ENCODE data around the gene ZNF135.

ZNF135 gene

GRCh38 chr19:58042495-58043340 is 16.4 kb upstream of the ZNF135 start:
- TF ChIP-seq GABPA (IDR thresholded peaks at IDR 0.05; ENCODE audit: low read depth) (no peak), SPI1 (IDR thresholded peaks at IDR 0.05; ENCODE audit: borderline replicate concordance, low read depth) (no peak), REST (IDR thresholded peaks at IDR 0.05; ENCODE audit: insufficient replicate concordance, low read depth) (no peak), POLR2AphosphoS5 (IDR thresholded peaks at IDR 0.05; ENCODE audit: low read depth) (no peak), CTCF (IDR thresholded peaks at IDR 0.05; ENCODE audit: insufficient read depth, low read length) (no peak)
- H3K4me3 ChIP-seq (replicated peaks; ENCODE audit: insufficient read depth, low read length): no peak overlapping the region
- H3K27ac ChIP-seq (replicated peaks): no peak overlapping the region
- no peak for DNase-seq (ENCODE audit: low read depth in 1 of 2, low spot score in 1 of 2)
- no peaks in the 10 kb centered on the region for H3K27me3 ChIP-seq (ENCODE audit: insufficient read depth, poor library complexity, severe bottlenecking)

GRCh38 chr19:58044391-58044790 is 14.7 kb upstream of the ZNF135 start:
- no peak overlapping the region for H3K4me3 ChIP-seq (replicated peaks; ENCODE audit: insufficient read depth, low read length)
- no peaks in the 10 kb centered on the region for H3K27me3 ChIP-seq (ENCODE audit: insufficient read depth, poor library complexity, severe bottlenecking)

More at GRCh38 chr19:58044391-58044790, 14.7 kb upstream of the ZNF135 start:
- DNase-seq (ENCODE audit: low read depth in 1 of 2, low spot score in 1 of 2): no peak
- no peak overlapping the region for H3K27ac ChIP-seq (replicated peaks)
- TF ChIP-seq POLR2AphosphoS5 (IDR thresholded peaks at IDR 0.05; ENCODE audit: low read depth) (no peak), CTCF (IDR thresholded peaks at IDR 0.05; ENCODE audit: insufficient read depth, low read length) (no peak), REST (IDR thresholded peaks at IDR 0.05; ENCODE audit: insufficient replicate concordance, low read depth) (no peak), GABPA (IDR thresholded peaks at IDR 0.05; ENCODE audit: low read depth) (no peak), SPI1 (IDR thresholded peaks at IDR 0.05; ENCODE audit: borderline replicate concordance, low read depth) (no peak)

Measured in HL-60 (cell line).